ENCODE results near the gene MRNIP. TPM values are rescaled to one million over a fixed set of nuclear protein-coding genes. Genes with fewer than 3 reads are reported as not detected.

The MRNIP gene
- total RNA-seq, 1 experiment from 2014 or later = 31.1 TPM

- no peak overlapping the region for H4K8ac ChIP-seq (replicated peaks; ENCODE audit: insufficient read length, low read depth, low read length)
- no peak overlapping the region for H3K9ac ChIP-seq (ENCODE audit: extremely low read depth, insufficient read length, low read length)
- no peak overlapping the region for H3K14ac ChIP-seq (ENCODE audit: insufficient read depth, low read length)
- H3K9me3 ChIP-seq (ENCODE audit: control insufficient read depth, low read depth, low read length) = peaks cover 15% of the 10 kb centered on the region
- H3K23me2 ChIP-seq (ENCODE audit: insufficient read length, low read depth, low read length, poor library complexity, severe bottlenecking) = no peaks in the 10 kb centered on the region
- no peak overlapping the region for H2BK15ac ChIP-seq (ENCODE audit: low read depth, low read length)
- H3K79me1 ChIP-seq (ENCODE audit: insufficient read depth, low read depth, low read length, poor library complexity, severe bottlenecking) = no peaks in the 10 kb centered on the region
- no peaks in the 10 kb centered on the region for H3K4me1 ChIP-seq (ENCODE audit: insufficient read depth, low read length)
- H3K9me3 Mint-ChIP-seq = peaks cover 22 to 26% of the 10 kb centered on the region in 2 experiments
- H3K27ac ChIP-seq (ENCODE audit: insufficient read length, low read depth, low read length) = no peak overlapping the region
- no peak overlapping the region for H2BK120ac ChIP-seq (ENCODE audit: low read depth, low read length, poor library complexity, severe bottlenecking)
- H3K27me3 Mint-ChIP-seq (ENCODE audit: low read depth) = peaks cover 2% of the 10 kb centered on the region
- H4K20me1 ChIP-seq (ENCODE audit: control insufficient read depth, insufficient read depth, insufficient read length) = no peaks in the 10 kb centered on the region
- H3K56ac ChIP-seq (ENCODE audit: insufficient read length, low read depth, low read length) = no peak overlapping the region
- H3K27ac Mint-ChIP-seq = no peak overlapping the region; a peak in 2 of 7 replicates
- H4K91ac ChIP-seq (ENCODE audit: insufficient read length, low read depth, low read length) = no peak overlapping the region
- H3K4me2 ChIP-seq (ENCODE audit: insufficient read depth, insufficient read length, low read length) = no peak overlapping the region
- no CpG with 5 or more reads among the region's 13 CpGs for WGBS (ENCODE audit: extremely low coverage, insufficient read length, low lambda C conversion rate)
- no peak overlapping the region for H2BK12ac ChIP-seq (ENCODE audit: insufficient read length, low read depth, low read length)
- no peak overlapping the region for H2BK5ac ChIP-seq (ENCODE audit: insufficient read length, low read length)
- no peak overlapping the region for H3K23ac ChIP-seq (ENCODE audit: insufficient read length, low read depth, low read length)
- DNase-seq = no peak
- no peaks in the 10 kb centered on the region for H3K4me1 Mint-ChIP-seq
- no peaks in the 10 kb centered on the region for H3K27me3 ChIP-seq (ENCODE audit: insufficient read depth, low read length)
- H3K4ac ChIP-seq (ENCODE audit: low read depth, low read length) = no peak overlapping the region
- H2AFZ ChIP-seq (ENCODE audit: low read length) = no peak overlapping the region
- peaks cover 28 to 53% (median 53%) of the 10 kb centered on the region in 3 experiments for H3K36me3 Mint-ChIP-seq (ENCODE audit: insufficient read depth in 1 of 3, low read depth in 3 of 3)
- H4K5ac ChIP-seq (ENCODE audit: insufficient read length, low read depth, low read length) = no peak overlapping the region
- no peak overlapping the region for H2BK20ac ChIP-seq (ENCODE audit: low read depth, low read length, poor library complexity, severe bottlenecking)
- H3K79me2 ChIP-seq (ENCODE audit: insufficient read depth, low read length) = no peaks in the 10 kb centered on the region
- H2AK5ac ChIP-seq (ENCODE audit: insufficient read length, low read length) = no peak overlapping the region
- no peak overlapping the region for H3K18ac ChIP-seq (ENCODE audit: insufficient read length, low read depth, low read length)
- no peak for TF ChIP-seq CTCF (conservative IDR thresholded peaks at IDR 0.05)
- no peak overlapping the region for H3K4me3 Mint-ChIP-seq
- H3T11ph ChIP-seq (ENCODE audit: low read length) = no peak overlapping the region
Observed at GRCh38 chr5:179879690-179880010, 21.0 kb upstream of the MRNIP start.

All from H9 (cell line).